Choroid plexus epithelial cell (primary cell): ENCODE measurements around the gene SIGLEC6.

Source experiments
- DNase-seq: peaks from one replicate; pipeline ENCODE4 v3.0.0-alpha.2; 2010; ENCODE audit warnings: low read depth
- H3K4me3 ChIP-seq: 2 replicates; pipeline ENCODE4 v1.5.1; 2011; ENCODE audit warnings: low read depth, mild to moderate bottlenecking, control low read depth, low read length, moderate library complexity
- CTCF ChIP-seq: conservative IDR thresholded peaks from 2 replicates; pipeline ENCODE4 v1.5.1; 2011; ENCODE audit warnings: low read depth, mild to moderate bottlenecking, control low read depth, inconsistent platforms, low read length, moderate library complexity

SIGLEC6 gene

GRCh38 chr19:51548891-51549305, 17.4 kb upstream of the SIGLEC6 start:
- no peak for TF ChIP-seq CTCF
- no peak for DNase-seq
- no peak overlapping the region for H3K4me3 ChIP-seq

GRCh38 chr19:51548213-51548651, 16.8 kb upstream of the SIGLEC6 start:
- no peak for TF ChIP-seq CTCF
- H3K4me3 ChIP-seq: no peak overlapping the region
- no peak for DNase-seq

DNA sequence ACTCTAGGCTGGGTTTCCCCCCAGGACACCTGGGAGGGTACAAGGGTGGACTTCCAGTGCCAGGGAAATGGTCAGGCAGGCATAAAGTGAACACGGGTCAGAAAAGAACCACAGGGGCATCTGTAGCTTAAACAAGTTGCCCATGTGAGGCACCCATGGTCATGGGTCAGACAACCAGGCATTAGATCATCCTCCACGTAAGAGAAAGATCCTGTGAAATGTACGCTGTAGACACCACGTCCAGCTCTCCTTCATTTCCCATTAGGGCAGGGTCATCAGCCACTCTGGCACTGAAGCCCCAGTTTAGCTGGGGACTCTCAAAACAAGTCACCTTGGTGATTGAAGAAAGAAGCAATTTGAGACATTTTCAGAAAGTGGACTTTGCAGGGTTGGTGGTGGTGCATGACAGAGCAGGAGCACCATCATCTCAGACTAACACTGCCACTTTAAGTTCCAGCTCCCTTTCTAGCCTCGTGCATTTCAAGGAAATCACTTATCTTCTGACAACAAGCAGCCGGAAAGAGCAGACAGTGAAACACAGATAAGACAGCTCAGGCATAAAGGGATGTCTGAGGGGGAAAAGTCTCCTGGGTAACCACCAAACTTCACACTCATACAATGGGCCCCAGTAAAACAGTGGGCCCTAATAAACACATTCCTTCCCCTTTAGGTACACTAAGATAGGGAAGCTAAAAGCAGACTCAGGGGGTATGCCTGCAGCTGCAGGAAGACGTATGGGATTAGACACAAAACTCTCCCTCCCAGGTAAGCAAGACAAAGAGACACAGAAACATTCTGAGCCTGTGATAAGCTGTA, 16.1 kb upstream of the SIGLEC6 start:
- TF ChIP-seq CTCF: no peak
- no peak overlapping the region for H3K4me3 ChIP-seq
- peak; percentile 33 for DNase-seq

DNA sequence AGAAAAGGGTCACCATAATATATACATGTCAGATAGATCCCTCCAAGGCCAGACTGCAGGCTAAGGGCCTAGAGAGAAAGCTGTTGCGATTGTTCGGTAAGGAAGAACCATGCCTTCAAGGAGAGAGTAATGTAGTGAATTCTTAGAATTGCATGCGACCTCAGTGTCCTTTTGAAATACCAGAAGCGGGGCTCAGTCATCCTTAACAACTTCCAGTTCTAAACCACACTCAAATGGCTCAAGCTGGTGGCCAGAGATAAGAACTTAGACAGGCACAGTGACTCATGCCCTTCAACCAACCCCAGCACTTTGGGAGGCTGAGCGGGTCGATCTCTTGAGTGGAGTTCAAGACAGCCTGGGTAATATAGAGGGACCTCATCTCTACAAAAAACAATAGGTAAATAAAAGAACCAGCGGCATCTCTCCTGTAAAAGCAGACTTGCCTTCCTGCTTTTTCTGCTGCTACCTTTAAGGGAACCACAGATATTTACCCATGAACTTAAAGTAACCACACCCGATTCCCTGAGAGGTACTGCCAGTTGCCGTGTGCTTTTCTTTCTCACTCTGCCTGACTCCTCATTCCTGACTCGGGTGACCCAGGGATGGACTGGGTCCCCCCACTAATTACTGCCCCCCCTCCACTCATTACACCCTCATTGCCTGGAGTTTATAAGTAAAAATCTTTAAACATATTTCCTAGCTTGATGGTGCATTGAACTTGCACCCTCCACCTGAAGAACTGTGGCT, 15.4 kb upstream of the SIGLEC6 start:
- DNase-seq: peak; percentile 25
- no peak overlapping the region for H3K4me3 ChIP-seq
- no peak for TF ChIP-seq CTCF

DNA sequence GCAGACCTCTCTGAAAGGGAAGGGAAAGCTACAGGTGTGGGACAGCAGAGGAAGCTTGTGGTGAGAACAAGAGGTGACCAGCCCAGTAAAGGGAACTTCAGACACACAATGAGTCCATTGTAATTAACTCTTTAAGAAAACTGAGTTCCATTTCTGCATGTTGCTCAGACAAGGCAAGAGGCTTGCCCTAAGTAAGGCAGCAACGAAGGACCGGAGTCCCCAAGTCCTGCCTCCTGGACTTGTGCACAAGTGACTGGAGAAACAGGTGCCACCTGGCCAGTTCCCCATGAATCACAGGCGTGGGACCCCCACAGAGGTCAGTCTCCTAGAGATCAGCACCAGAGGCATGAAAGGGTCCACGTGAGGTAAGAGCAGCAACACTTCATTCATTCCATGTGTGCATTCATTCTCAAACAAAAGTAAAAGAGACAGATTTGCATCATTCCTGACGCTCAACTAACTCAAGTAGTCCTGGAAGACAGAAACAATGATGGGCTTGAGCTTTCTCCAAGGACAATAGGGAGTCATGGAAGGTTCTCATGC, 14.7 kb upstream of the SIGLEC6 start:
- TF ChIP-seq CTCF: no peak
- H3K4me3 ChIP-seq: no peak overlapping the region
- DNase-seq: no peak

GRCh38 chr19:51544038-51544437, 12.6 kb upstream of the SIGLEC6 start:
- no peak for DNase-seq
- no peak overlapping the region for H3K4me3 ChIP-seq
- TF ChIP-seq CTCF: no peak
